Esophagus muscularis mucosa (tissue), 4 donors: ENCODE results near the gene CAPN2. TPM values are rescaled to one million over a fixed set of nuclear protein-coding genes. Genes with fewer than 3 reads are reported as not detected.

Experiments used
- DNase-seq: peaks from one replicate; pipeline ENCODE4 v3.0.0-alpha.2; 2017; ENCODE audit errors: extremely low spot score
- H3K27ac ChIP-seq, 4 donors: fragments of 200-600 bp; sonication (generic); replicated peaks in 1 of 4; 1 replicate in 3 of 4; 2 replicates in 1 of 4; pipeline ENCODE4 v1.5.1; 2016 to 2019; ENCODE audit warnings: mild to moderate bottlenecking in 1 of 4
- H3K27me3 ChIP-seq, 4 donors: fragments of 200-600 bp; sonication (generic); one replicate each; pipeline versions ENCODE4 v1.5.1 to v1.6.0; 2016 to 2019
- H3K36me3 ChIP-seq, 4 donors: fragments of 200-600 bp; sonication (generic); one replicate each; pipeline ENCODE4 v1.5.1; 2016 to 2019
- H3K4me1 ChIP-seq, 4 donors: fragments of 200-600 bp; sonication (generic); one replicate each; pipeline ENCODE4 v1.5.1; 2016 to 2019
- H3K4me3 ChIP-seq, 4 donors: fragments of 200-600 bp; sonication (generic); 1 replicate in 2 of 4; 2 replicates in 2 of 4; pipeline ENCODE4 v1.5.1; 2016 to 2019; ENCODE audit warnings: mild to moderate bottlenecking in 4 of 4, moderate library complexity in 1 of 4
- H3K9me3 ChIP-seq, 4 donors: fragments of 200-600 bp; sonication (generic); 1 replicate in 3 of 4; 2 replicates in 1 of 4; pipeline ENCODE4 v1.5.1; 2016 to 2019
- CTCF ChIP-seq, 3 experiments: fragments of 200-600 bp in 2 of 3; fragments of 450-650 bp in 1 of 3; sonication (generic) in 2 of 3; IDR thresholded peaks; one replicate each; pipeline ENCODE4 v1.5.1; 2017 to 2019; ENCODE audit warnings: antibody characterized with exemption in 3 of 3, mild to moderate bottlenecking in 2 of 3, moderate library complexity in 1 of 3
- EP300 ChIP-seq: sonication (generic); formaldehyde crosslinking; IDR thresholded peaks from one replicate; pipeline ENCODE4 v1.6.1; 2017; ENCODE audit warnings: antibody characterized with exemption
- POLR2A ChIP-seq: fragments of 450-650 bp; IDR thresholded peaks from one replicate; pipeline ENCODE4 v1.6.1; 2017; ENCODE audit warnings: antibody characterized with exemption, moderate library complexity, mild to moderate bottlenecking, low read depth
- POLR2AphosphoS5 ChIP-seq, 2 donors: sonication (generic); formaldehyde crosslinking; IDR thresholded peaks; one replicate each; pipeline ENCODE4 v1.6.1; 2017; ENCODE audit warnings: antibody characterized with exemption in 2 of 2
- WGBS: methylation state at CpG from one replicate; pipeline ENCODE4 v1.1.5; 2018; 5-methylcytosine and 5-hydroxymethylcytosine counted together
- intact Hi-C: fragments of 100-400 bp; cut with DNase I; formaldehyde crosslinking; loops from one replicate; pipeline ENCODE4 v1.15.1; 2023
- total RNA-seq, 4 donors: library from RNA; depleted of rRNA; stranded (reverse); fragments of >200 nt; gene quantifications; one replicate each; pipeline versions ENCODE4 v1.1.0 to v1.2.1, GENCODE V29; 2016

CAPN2 gene
- total RNA-seq, 4 donors from 2014 or later = 91.9 to 231 (median 161) TPM

GRCh38 chr1:223741861-223742260 lies 29.5 kb downstream of the CAPN2 start:
- 92% methylated on average over 6 of the region's 6 CpGs for WGBS
- Histone ChIP-seq H3K27ac (peak overlapping the region in 2 of 4 donors; percentile 13 to 22), H3K9me3 (no peaks in the 10 kb centered on the region), H3K36me3 (peaks cover 6 to 41% (median 37%) of the 10 kb centered on the region in 4 donors), H3K4me1 (peaks cover 52 to 62% (median 58%) of the 10 kb centered on the region in 4 donors), H3K27me3 (no peaks in the 10 kb centered on the region), H3K4me3 (no peak overlapping the region)
- TF ChIP-seq POLR2A (no peak), POLR2AphosphoS5 (IDR thresholded peaks at IDR 0.05) (no peak), EP300 (no peak), CTCF (IDR thresholded peaks at IDR 0.05) (no peak)
- no peak for DNase-seq
- intact Hi-C loops = no loop called here

GRCh38 chr1:223742856-223743517 lies 30.6 kb downstream of the CAPN2 start:
- H3K4me3 ChIP-seq = no peak overlapping the region
- intact Hi-C loops = no loop called here
- TF ChIP-seq POLR2AphosphoS5 (IDR thresholded peaks at IDR 0.05) (no peak), POLR2A (no peak), CTCF (IDR thresholded peaks at IDR 0.05) (no peak), EP300 (no peak)
- no peaks in the 10 kb centered on the region for H3K27me3 ChIP-seq
- H3K27ac ChIP-seq = no peak overlapping the region
- peaks cover 53 to 59% (median 56%) of the 10 kb centered on the region in 4 donors for H3K4me1 ChIP-seq
- H3K36me3 ChIP-seq = peaks cover 10 to 52% (median 48%) of the 10 kb centered on the region in 4 donors
- WGBS = 74% methylated on average over 9 of the region's 9 CpGs
- no peak for DNase-seq
- no peaks in the 10 kb centered on the region for H3K9me3 ChIP-seq

GRCh38 chr1:223745731-223746130 lies 33.4 kb downstream of the CAPN2 start:
- Histone ChIP-seq H3K36me3 (peaks cover 17 to 67% (median 59%) of the 10 kb centered on the region in 4 donors), H3K4me1 (peaks cover 41 to 47% (median 42%) of the 10 kb centered on the region in 4 donors), H3K27ac (peak overlapping the region in 1 of 4 donors; percentile 9), H3K4me3 (no peak overlapping the region), H3K27me3 (no peaks in the 10 kb centered on the region), H3K9me3 (no peaks in the 10 kb centered on the region)
- WGBS = 95% methylated on average over 4 of the region's 4 CpGs
- no peak for DNase-seq
- intact Hi-C loops = loop anchor here (5.0 kb wide), 1 partner anchor 48 kb away; no protein-coding TSS in a partner anchor
- TF ChIP-seq EP300 (no peak), CTCF (IDR thresholded peaks at IDR 0.05) (no peak), POLR2AphosphoS5 (IDR thresholded peaks at IDR 0.05) (no peak), POLR2A (no peak)

GRCh38 chr1:223747838-223748335 lies 35.5 kb downstream of the CAPN2 start:
- intact Hi-C loops = loop anchor here (5.0 kb wide), 1 partner anchor 51 kb away; no protein-coding TSS in a partner anchor
- peak overlapping the region; percentile 74 to 82 (median 80) for H3K27ac ChIP-seq
- H3K36me3 ChIP-seq = peaks cover 39 to 86% (median 79%) of the 10 kb centered on the region in 4 donors
- H3K4me3 ChIP-seq = peak overlapping the region; percentile 52 to 56 (median 54)
- H3K9me3 ChIP-seq = no peaks in the 10 kb centered on the region
- 20% methylated on average over 2 of the region's 4 CpGs for WGBS
- H3K4me1 ChIP-seq = peaks cover 30 to 33% (median 32%) of the 10 kb centered on the region in 4 donors
- no peaks in the 10 kb centered on the region for H3K27me3 ChIP-seq
- DNase-seq = no peak
- no peak for TF ChIP-seq POLR2A
- no peak for TF ChIP-seq CTCF (IDR thresholded peaks at IDR 0.05)
- TF ChIP-seq EP300 = no peak
- TF ChIP-seq POLR2AphosphoS5 (IDR thresholded peaks at IDR 0.05) = no peak
